Measurements from ENCODE around the gene SMPDL3A.

DNA sequence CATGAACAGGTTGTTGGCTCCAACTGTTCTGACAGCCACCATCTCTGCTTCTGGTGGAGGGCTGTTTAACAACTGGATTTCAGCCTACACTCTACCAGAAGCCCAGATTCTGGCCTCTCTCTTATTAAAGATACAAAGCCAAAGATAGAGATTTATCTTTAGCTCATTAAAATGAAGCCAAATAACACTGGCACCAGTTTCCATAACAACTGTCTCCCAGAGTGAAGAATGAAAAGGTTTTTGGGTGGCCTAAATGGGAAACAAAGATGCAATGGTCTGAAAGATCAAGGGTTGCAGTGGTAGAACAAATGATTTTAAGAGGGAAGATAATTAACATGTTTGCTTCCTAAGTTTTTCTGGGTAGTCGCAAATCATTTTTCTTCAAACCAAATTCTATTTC lies 3.2 kb upstream of the SMPDL3A start:
- TF ChIP-seq POLR2AphosphoS5 (IDR thresholded peaks at IDR 0.05): no peak
- TF ChIP-seq, protein P1, sequence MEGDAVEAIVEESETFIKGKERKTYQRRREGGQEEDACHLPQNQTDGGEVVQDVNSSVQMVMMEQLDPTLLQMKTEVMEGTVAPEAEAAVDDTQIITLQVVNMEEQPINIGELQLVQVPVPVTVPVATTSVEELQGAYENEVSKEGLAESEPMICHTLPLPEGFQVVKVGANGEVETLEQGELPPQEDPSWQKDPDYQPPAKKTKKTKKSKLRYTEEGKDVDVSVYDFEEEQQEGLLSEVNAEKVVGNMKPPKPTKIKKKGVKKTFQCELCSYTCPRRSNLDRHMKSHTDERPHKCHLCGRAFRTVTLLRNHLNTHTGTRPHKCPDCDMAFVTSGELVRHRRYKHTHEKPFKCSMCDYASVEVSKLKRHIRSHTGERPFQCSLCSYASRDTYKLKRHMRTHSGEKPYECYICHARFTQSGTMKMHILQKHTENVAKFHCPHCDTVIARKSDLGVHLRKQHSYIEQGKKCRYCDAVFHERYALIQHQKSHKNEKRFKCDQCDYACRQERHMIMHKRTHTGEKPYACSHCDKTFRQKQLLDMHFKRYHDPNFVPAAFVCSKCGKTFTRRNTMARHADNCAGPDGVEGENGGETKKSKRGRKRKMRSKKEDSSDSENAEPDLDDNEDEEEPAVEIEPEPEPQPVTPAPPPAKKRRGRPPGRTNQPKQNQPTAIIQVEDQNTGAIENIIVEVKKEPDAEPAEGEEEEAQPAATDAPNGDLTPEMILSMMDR (IDR thresholded peaks at IDR 0.05): no peak
